Heart left ventricle (tissue), 16 donors: Measurements from ENCODE around the gene ID1. TPM values are rescaled to one million over a fixed set of nuclear protein-coding genes. Genes with fewer than 3 reads are reported as not detected.

Source experiments
- ATAC-seq, 4 donors: fragments of 200-7000 bp; cut with Tn5 transposase; one replicate each; pipeline ENCODE4 v1.9.1; 2020 to 2022; ENCODE audit warnings: moderate library complexity in 4 of 4, mild to moderate bottlenecking in 3 of 4, moderate number of reproducible peaks in 1 of 4
- DNase-seq, 5 donors: peaks; one replicate each; pipeline ENCODE4 v3.0.0-alpha.2; 2020
- H3K27ac ChIP-seq, 12 donors: fragments of 200-600 bp; sonication (generic) in 4 of 12; one replicate each; pipeline versions ENCODE4 v1.5.0 to v1.8.0; 2016 to 2022; ENCODE audit warnings: mild to moderate bottlenecking in 2 of 12
- H3K27me3 ChIP-seq, 9 donors: fragments of 200-600 bp; sonication (generic) in 2 of 9; one replicate each; pipeline versions ENCODE4 v1.5.1 to v1.8.0; 2016 to 2022; ENCODE audit warnings: mild to moderate bottlenecking in 3 of 9
- H3K36me3 ChIP-seq, 9 donors: fragments of 200-600 bp; sonication (generic) in 2 of 9; one replicate each; pipeline versions ENCODE4 v1.5.0 to v1.8.0; 2018 to 2022; ENCODE audit warnings: mild to moderate bottlenecking in 2 of 9
- H3K4me1 ChIP-seq, 12 donors: fragments of 200-600 bp; sonication (generic) in 4 of 12; one replicate each; pipeline versions ENCODE4 v1.5.0 to v1.8.0; 2016 to 2022; ENCODE audit warnings: mild to moderate bottlenecking in 3 of 12
- H3K4me3 ChIP-seq, 12 donors: fragments of 200-600 bp; sonication (generic) in 4 of 12; one replicate each; pipeline versions ENCODE4 v1.5.0 to v1.8.0; 2017 to 2022; ENCODE audit warnings: mild to moderate bottlenecking in 9 of 12, moderate library complexity in 4 of 12
- H3K9me3 ChIP-seq, 12 donors: fragments of 200-600 bp; sonication (generic) in 4 of 12; one replicate each; pipeline versions ENCODE4 v1.5.0 to v1.8.0; 2016 to 2022; ENCODE audit warnings: mild to moderate bottlenecking in 1 of 12
- POLR2A ChIP-seq, 2 donors: fragments of 450-650 bp; IDR thresholded peaks; one replicate each; pipeline ENCODE4 v1.6.1; 2017; ENCODE audit warnings: antibody characterized with exemption in 2 of 2, mild to moderate bottlenecking in 2 of 2, moderate library complexity in 2 of 2
- WGBS, 4 donors: extraction: QIAGEN DNeasy Blood & Tissue Kit in 2 of 4; methylation state at CpG; one replicate each; pipeline versions ENCODE4 v1.1.5 to v1.1.7; 2013 to 2018; 5-methylcytosine and 5-hydroxymethylcytosine counted together
- intact Hi-C, 10 donors: fragments of 100-400 bp; cut with DNase I; formaldehyde crosslinking; loops; one replicate each; pipeline versions ENCODE4 v1.11.1 to v1.14.2; 2022
- polyA plus RNA-seq, 2 donors: library from polyadenylated mRNA; stranded (reverse); fragments of 200-250 nt; gene quantifications; one replicate each; pipeline ENCODE4 v1.2.3, GENCODE V29; 2013
- total RNA-seq, 9 donors: library from RNA; depleted of rRNA in 2 of 9; stranded (reverse); fragments of >200 nt in 2 of 9; fragmentation: NEBNext Ultra II Directional in 3 of 9; extraction: Animal tissue kit (Norgen Biotek cat#: 25700) in 3 of 9; gene quantifications; one replicate each; pipeline versions ENCODE4 v1.1.0 to v1.2.4, GENCODE V29; 2016 to 2023
- TF ChIP-seq, protein P1 (sequence below), 12 donors: fragments of 200-600 bp; sonication (generic) in 4 of 12; IDR thresholded peaks; one replicate each; pipeline versions ENCODE4 v1.5.0 to v1.8.0; 2018 to 2022; ENCODE audit warnings: antibody characterized with exemption in 12 of 12, mild to moderate bottlenecking in 5 of 12
- donor health status: ischemic (EF 13 %, LVEDD 7.1; RV severe dilation, severe dysfunction).
- donor health status: healthy with polysubstance abuse.
- donor health status: DM: no; HTN: yes; CAD: no.
- donor health status: DM: no; HTN: no; CAD: no.
- donor health status: ischemic (EF 25% LVEDD 6.9; RV normal size, moderate dysfunction).
- donor health status: ischemic (EF 25% LVEDD 5.7; RV mildly dilated, moderate dysfunction).
- donor health status: healthy.
- donor health status: DM: yes; HTN: yes; CAD: no.
- donor health status: ischemic (EF 35%, LVEDD 5.7; RV mildly dilated, moderate dysfunction).
- donor health status: nonischemic (EF 11% LVEDD 7.7; RV severe dilation, severe dysfunction).
- donor health status: DM: yes; HTN: yes; CAD: no.
- donor health status: PGD.
- donor health status: ischemic (EF 29% LVEDD 5.4; RV normal size, mild dysfunction).
- donor health status: nonischemic (EF 23%, LVEDD 6.1; RV moderate dilation, normal function).

The ID1 gene
- total and polyA plus RNA-seq, 11 donors = 72.4 to 619 (median 140) TPM

GRCh38 chr20:31593221-31594001 lies 11.7 kb upstream of the ID1 start:
- no peaks in the 10 kb centered on the region for H3K9me3 ChIP-seq
- intact Hi-C loops = loop anchor here in 1 of 10 donors (2.0 kb wide), 1 partner anchor 15 kb away; no protein-coding TSS in a partner anchor

DNA sequence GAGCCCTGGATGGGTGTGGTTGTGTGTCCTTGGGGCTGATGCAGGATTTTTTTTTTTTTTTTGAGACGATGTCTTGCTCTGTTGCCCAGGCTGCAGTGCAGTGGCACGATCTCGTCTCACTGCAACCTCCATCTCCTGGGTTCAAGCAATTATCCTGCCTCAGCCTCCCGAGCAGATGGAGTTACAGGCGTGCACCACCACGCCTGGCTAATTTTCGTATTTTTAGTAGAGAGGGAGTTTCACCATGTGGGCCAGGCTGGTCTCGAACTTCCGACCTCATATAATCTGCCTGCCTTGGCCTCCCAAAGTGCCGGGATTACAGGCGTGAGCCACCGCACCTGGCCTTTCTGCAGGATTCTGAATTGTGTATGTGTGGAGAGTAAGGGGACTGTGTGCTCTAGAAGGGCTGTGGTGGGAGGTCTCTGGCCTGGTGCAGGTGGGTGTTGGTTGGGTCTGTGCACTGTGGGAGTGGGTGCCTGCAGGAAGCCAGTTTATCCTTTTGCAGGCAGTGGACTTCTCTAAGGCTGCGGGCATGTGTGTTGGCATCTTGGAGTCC lies 11.0 kb upstream of the ID1 start:
- intact Hi-C loops = loop anchor here in 1 of 10 donors (2.0 kb wide), 1 partner anchor 15 kb away; no protein-coding TSS in a partner anchor
- ATAC-seq (no peak), DNase-seq (no peak)
- no peak overlapping the region for H3K4me3 ChIP-seq
- peak overlapping the region; percentile 17 to 97 (median 90) for H3K27ac ChIP-seq
- no peaks in the 10 kb centered on the region for H3K36me3 ChIP-seq
- TF ChIP-seq POLR2A (IDR thresholded peaks at IDR 0.05) = no peak
- TF ChIP-seq, protein P1, sequence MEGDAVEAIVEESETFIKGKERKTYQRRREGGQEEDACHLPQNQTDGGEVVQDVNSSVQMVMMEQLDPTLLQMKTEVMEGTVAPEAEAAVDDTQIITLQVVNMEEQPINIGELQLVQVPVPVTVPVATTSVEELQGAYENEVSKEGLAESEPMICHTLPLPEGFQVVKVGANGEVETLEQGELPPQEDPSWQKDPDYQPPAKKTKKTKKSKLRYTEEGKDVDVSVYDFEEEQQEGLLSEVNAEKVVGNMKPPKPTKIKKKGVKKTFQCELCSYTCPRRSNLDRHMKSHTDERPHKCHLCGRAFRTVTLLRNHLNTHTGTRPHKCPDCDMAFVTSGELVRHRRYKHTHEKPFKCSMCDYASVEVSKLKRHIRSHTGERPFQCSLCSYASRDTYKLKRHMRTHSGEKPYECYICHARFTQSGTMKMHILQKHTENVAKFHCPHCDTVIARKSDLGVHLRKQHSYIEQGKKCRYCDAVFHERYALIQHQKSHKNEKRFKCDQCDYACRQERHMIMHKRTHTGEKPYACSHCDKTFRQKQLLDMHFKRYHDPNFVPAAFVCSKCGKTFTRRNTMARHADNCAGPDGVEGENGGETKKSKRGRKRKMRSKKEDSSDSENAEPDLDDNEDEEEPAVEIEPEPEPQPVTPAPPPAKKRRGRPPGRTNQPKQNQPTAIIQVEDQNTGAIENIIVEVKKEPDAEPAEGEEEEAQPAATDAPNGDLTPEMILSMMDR (IDR thresholded peaks at IDR 0.05) = no peak
- 92 to 94% (median 93%) methylated on average over 13 of the region's 13 CpGs for WGBS, 4 donors
- H3K27me3 ChIP-seq = no peaks in the 10 kb centered on the region
- H3K4me1 ChIP-seq = peaks cover 3 to 40% (median 23%) of the 10 kb centered on the region in 12 donors
- no peaks in the 10 kb centered on the region for H3K9me3 ChIP-seq

More at GRCh38 chr20:31593221-31594001, 11.7 kb upstream of the ID1 start:
- Histone ChIP-seq H3K4me3 (no peak overlapping the region), H3K27ac (peak overlapping the region in 11 of 12 donors; percentile 43 to 97 (median 91)), H3K36me3 (no peaks in the 10 kb centered on the region), H3K27me3 (no peaks in the 10 kb centered on the region), H3K4me1 (peaks cover 3 to 44% (median 24%) of the 10 kb centered on the region in 12 donors)
- ATAC-seq = no peak
- no peak for DNase-seq
- TF ChIP-seq POLR2A (IDR thresholded peaks at IDR 0.05) = no peak
- TF ChIP-seq, protein P1 (IDR thresholded peaks at IDR 0.05) = no peak
- 84 to 90% (median 87%) methylated on average over 9 to 11 of the region's 11 CpGs for WGBS, 4 donors

- Histone ChIP-seq H3K27me3 (no peaks in the 10 kb centered on the region), H3K36me3 (no peaks in the 10 kb centered on the region), H3K27ac (peak overlapping the region; percentile 73 to 97 (median 90)), H3K9me3 (no peaks in the 10 kb centered on the region), H3K4me3 (no peak overlapping the region), H3K4me1 (peaks cover 3 to 40% (median 23%) of the 10 kb centered on the region in 12 donors)
- WGBS, 4 donors = 67 to 86% (median 73%) methylated on average over 9 to 11 of the region's 11 CpGs
- intact Hi-C loops = loop anchor here in 2 of 10 donors (1.0 to 2.0 kb wide), 2 partner anchors 14 to 16 kb away; no protein-coding TSS in a partner anchor
- ATAC-seq (peak; percentile 58 to 81 (median 73)), DNase-seq (peak; percentile 70 to 87 (median 82))
- TF ChIP-seq POLR2A (IDR thresholded peaks at IDR 0.05) = peak in 1 of 2 donors; percentile 18
- TF ChIP-seq, protein P1 (IDR thresholded peaks at IDR 0.05) = no peak
Observed at GRCh38 chr20:31594558-31595379, 10.3 kb upstream of the ID1 start.
